Measurements from ENCODE around the gene PTPRM.
"Not testable (repeated sequence)": the region's sequence is repeated elsewhere in the genome, so short reads cannot be mapped to it uniquely, and the experiment has no call there.

The PTPRM gene

DNA sequence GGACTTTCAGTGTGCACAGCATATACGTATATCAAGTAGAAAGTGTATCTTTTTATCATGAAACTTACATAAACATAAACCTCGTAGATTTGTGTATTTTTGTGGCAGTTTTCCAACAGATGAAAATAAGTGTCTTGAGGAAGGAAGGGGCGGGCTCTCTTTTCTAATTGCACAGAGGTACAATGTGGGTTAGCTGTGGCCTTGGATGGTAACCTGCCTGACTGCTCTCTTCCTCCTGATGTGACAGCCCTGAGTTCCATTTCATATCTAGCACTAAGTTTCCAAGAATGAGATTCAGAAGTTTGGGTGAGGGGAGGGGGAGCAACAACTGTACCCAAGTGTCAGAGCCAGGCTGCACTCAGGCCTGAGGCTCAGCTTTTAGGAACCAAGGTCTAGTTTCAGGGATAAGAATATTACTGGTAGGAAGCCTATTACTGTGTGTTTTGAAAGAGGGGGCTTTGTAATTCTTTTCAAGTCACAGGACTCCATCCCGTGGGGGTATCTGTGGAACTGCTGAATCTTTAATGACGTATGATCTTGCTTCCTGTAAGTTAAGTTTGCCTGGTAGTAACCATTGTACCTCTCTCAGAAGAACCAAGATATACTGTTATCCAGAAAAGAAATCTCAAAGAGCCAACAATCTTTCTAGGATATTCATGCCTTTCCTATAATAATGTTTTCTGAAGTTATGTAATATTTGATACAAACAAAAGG is 483.7 kb downstream of the PTPRM start:
- no peak for DNase-seq (ENCODE audit: low read depth)

- DNase-seq (ENCODE audit: low read depth) = no peak
Measured at GRCh38 chr18:8051453-8051852, 484.3 kb downstream of the PTPRM start.

DNA sequence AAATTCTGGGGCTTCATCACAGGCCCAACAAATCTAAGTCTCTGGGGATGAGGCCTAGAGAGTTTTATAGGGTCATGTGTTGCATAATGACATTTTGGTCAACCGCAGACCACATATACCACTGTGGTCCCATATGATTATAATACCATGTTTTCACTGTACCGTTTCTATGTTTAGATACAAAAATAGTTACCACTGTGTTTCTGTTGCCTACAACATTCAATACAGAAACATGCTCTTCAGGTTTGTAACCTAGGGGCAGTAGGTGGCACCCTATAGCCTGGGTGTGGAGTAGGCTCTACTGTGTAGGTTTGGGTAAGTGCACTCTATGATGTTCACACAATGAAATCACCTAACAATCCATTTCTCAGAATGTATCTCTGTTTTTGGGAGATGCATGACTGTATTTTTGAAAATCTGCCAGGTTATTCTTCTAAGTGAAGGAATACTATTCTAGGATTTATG is 485.2 kb downstream of the PTPRM start:
- no peak for DNase-seq (ENCODE audit: low read depth)

DNA sequence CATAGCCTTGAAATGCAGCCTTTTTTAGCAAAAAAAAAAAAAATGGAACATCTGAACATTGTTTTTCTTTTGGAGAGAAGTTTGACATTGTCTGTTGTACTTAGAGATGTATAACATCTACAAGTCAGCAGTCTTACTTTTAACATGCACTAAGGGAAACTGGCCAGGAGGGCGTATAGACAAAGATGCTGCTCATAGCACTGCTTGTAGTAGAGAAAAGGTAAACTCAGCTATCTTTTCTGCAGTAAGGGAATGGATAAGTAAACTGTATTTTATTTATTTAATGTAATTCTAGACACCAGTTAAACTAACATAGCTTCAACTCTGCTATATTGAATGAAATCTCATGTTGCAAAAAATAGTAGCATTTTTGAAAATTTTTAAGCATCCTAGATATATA is 489.6 kb downstream of the PTPRM start:
- no peak for DNase-seq (ENCODE audit: low read depth)

DNA sequence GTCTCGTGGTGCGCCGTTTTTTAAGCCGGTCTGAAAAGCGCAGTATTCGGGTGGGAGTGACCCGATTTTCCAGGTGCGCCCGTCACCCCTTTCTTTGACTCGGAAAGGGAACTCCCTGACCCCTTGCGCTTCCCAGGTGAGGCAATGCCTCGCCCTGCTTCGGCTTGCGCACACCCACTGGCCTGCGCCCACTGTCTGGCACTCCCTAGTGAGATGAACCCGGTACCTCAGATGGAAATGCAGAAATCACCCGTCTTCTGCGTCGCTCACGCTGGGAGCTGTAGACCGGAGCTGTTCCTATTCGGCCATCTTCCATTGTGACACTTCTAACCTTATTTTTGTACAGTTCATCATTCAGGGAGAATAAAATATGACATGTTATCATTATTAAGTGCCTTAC is 496.0 kb downstream of the PTPRM start:
- not testable (repeated sequence) for DNase-seq (ENCODE audit: low read depth)

DNA sequence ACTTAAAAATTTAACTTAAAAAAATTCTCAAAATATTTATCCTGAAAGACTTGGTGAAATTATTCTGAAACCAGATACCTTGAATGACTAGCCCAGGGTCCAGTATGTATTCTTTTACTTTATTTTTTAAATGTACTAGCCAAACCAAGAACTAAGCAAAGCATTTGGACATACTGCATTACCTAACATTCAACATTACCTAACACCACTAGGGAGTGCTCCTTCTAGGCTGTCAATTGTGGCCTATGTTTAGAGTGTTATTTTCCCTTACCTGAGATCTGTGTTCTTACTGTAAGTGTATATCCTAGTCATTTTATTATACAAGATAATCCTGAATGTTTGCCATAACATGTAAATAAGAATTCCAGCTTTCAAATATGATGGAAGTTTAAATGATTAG is 496.6 kb downstream of the PTPRM start:
- no peak for DNase-seq (ENCODE audit: low read depth)

DNA sequence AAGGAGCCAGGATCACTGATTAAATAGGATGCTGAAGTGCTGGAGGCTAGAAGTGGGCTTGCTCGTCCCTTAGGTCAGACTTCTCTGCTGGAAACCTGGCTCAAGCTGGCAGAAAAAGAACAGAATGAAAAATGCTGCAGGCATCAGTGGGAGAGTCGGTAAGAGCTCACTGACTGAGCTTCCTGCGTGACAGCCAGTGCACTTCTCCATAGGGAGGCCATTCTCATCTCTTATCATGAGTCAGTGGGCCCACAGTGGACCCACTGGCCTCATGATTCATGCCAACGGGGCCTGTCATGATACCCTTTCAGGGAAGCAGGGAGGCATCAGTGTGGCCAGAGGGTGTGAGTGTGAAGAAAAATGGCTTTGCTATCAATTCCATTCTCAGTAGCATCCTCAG is 498.2 kb downstream of the PTPRM start:
- no peak for DNase-seq (ENCODE audit: low read depth)

GRCh38 chr18:8065773-8066172 is 498.7 kb downstream of the PTPRM start:
- no peak for DNase-seq (ENCODE audit: low read depth)

- no peak for DNase-seq (ENCODE audit: low read depth)
Measured at GRCh38 chr18:8069708-8070107, 502.6 kb downstream of the PTPRM start.

DNA sequence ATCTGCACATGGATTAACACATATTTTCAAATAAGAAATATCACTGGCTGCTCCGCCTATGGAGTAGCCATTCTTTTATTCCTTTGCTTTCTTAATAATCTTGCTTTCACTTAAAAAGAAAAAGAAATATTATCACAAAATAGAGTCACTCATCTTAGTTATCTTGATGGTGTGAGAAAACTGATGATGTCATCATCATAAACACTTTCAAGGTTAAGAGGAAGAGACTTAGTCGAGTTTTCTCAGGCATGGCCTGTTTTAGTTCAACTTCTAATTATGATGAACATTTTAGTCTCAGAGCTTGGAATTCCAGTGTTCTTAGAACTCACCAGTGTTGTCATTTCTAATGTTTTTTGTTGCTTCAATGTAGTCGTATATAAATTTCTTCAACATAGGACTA is 506.1 kb downstream of the PTPRM start:
- no peak for DNase-seq (ENCODE audit: low read depth)

GRCh38 chr18:8080092-8080491 is 513.0 kb downstream of the PTPRM start:
- DNase-seq (ENCODE audit: low read depth) = no peak

DNA sequence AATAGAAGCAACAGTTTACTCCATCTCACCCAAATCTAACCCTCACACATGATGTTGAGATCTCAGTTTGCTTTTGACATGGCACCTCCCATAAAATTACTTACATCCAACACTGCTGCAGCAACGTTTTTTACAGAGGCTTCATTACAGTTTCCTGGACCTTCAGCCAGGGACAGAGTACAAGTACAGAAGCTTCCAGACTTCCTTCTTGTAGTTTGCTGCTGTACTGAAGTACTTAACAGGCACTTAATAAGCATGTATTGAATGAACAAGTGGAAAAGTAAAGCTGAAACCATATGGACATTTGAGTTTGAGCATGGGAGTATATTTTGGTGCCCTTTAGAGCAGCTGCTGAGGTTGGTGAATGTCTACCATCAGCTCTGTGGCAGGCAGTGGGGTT is 514.2 kb downstream of the PTPRM start:
- no peak for DNase-seq (ENCODE audit: low read depth)

DNA sequence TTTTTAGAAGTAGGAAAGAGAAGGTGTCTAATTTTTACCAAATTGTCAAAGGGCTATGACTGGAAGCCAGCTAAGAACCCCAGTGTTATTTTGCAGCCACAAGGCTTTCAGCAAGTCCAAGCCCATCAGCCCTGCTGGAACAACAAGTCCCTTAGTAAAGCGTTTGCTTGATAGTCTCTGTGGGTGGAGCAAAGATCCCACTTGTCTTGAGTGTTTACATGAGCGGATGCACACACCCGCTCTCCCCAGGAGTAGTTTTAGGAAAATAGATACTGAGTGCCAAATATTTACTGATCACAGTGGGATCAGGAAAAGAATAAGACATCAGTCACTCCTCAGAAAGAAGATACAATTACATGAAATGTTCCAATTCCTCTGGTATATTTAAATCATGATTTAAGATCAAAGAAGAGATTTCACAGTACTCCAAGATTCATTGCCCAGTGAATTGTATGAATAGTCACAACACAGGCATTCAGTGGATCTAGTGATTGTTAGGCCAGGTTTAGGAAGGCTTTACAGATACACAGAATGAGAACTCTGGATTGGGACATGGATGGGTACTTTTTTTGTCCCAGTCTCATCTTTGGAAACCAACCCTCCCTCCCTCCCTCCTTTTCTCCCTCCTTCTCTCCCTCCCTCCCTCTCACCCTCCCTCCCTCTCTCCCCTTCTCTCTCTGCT is 514.9 kb downstream of the PTPRM start:
- DNase-seq (ENCODE audit: low read depth) = no peak

DNA sequence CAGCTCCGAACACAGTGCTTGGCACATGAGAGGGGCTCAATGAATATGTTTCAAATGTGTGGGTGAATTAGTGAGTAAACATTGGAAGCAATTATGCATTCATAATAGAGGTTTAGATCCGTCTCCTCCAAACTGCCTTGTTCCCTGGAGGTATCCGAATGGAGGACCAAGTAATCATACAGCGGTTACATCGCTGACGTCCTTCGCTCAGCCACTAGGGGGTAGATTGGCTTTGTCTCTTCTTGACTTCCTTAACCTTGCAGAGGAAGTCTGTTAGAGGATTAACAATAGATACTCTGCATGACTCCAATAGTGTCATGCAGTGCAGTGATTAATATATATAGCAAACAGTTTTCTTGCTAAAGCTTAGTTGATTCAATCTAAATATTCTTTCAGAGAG is 517.0 kb downstream of the PTPRM start:
- no peak for DNase-seq (ENCODE audit: low read depth)

DNA sequence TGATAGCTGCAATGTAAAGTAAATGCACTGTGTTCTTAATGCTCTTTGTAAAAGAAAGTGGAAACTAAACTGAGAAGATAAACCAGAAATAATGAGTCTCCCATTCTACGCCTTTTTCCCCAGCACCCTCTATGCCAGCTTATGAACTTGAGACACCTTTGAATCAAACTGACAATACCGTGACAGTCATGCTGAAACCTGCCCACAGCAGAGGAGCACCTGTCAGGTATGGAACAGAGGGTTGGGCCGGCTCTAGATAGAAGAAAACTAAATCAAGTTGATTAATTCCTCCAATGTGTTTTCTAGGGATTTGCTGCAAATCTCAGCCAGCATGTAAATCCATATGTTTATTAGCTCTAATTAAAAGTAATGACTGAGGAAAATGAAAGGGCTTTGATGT is 521.5 kb downstream of the PTPRM start:
- no peak for DNase-seq (ENCODE audit: low read depth)

GRCh38 chr18:8091035-8091434 is 523.9 kb downstream of the PTPRM start:
- DNase-seq (ENCODE audit: low read depth) = no peak

DNA sequence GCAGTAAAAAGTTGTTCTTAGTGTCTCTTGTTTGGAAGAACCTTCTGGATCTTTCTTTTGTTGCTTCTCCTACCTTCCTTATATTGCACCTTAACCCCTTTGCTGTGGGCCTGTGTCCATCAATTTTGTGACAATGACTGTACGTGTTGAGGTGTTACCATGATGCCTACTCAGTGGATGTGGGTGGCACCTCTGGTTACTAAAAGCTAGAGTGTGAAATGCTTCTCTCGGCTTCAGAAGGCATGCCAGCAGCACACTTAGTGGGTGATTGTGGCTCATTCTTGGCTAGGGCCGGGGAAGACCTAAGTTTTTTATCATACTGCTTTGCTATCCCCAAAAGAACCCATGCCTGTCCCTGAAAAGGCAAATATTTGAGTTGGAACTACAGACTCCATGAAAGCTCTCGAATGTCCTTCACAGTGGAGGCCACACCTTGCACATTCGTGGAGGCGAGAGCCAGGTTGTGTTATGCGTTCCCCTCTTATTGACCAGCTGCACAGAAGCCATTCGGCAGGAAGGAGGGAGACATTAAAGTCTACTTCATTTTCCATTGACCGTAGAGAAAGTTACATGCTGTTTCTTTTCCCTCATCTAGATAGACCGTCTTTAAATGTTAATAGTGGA is 528.9 kb downstream of the PTPRM start:
- no peak for DNase-seq (ENCODE audit: low read depth)

- no peak for DNase-seq (ENCODE audit: low read depth)
Measured at GRCh38 chr18:8097399-8097798, 530.3 kb downstream of the PTPRM start.

- no peak for DNase-seq (ENCODE audit: low read depth)
Measured at GRCh38 chr18:8097927-8098326, 530.8 kb downstream of the PTPRM start.

DNA sequence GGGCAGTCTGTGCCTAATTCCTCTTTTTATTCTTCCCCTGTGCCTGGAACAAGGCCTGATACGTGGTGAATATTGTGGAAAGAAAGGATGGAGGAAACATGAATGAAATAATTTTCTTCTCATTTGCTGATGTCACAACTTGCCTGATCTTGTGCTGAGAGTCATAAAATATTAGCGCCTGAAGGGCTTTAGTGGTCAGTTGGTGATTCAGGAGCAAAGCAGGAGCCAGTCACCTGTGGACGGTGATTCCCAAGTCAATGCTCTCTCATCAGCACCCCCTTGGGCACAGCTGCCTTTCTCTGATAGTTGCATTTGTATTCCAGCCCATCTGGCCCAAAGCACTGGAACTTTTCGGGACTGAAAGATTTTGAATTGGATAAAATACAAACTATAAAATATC is 539.5 kb downstream of the PTPRM start:
- no peak for DNase-seq (ENCODE audit: low read depth)

- DNase-seq (ENCODE audit: low read depth) = no peak
Measured at GRCh38 chr18:8107426-8107825, 540.3 kb downstream of the PTPRM start.

- DNase-seq (ENCODE audit: low read depth) = no peak
Measured at GRCh38 chr18:8114480-8114879, 547.4 kb downstream of the PTPRM start.

- DNase-seq (ENCODE audit: low read depth) = no peak
Measured at GRCh38 chr18:8116341-8117005, 549.4 kb downstream of the PTPRM start.

Measured in activated gamma-delta T cell treated with anti-CD3 and anti-CD28 coated beads, Interleukin-2, amount 50 U/mL, for 16 hours (primary cell).